Measurements from ENCODE around the gene CRYBG1. TPM values are rescaled to one million over a fixed set of nuclear protein-coding genes. Genes with fewer than 3 reads are reported as not detected.

The CRYBG1 gene
- total RNA-seq, 2 donors from 2014 or later: 10.1 to 11.5 TPM

- Histone ChIP-seq H3K36me3 (replicated peaks in 1 of 2; ENCODE audit: insufficient read depth in 1 of 2, low read depth in 2 of 2) (no peaks in the 10 kb centered on the region), H3K27me3 (no peaks in the 10 kb centered on the region), H3K4me3 (no peak overlapping the region), H3K9me3 (no peaks in the 10 kb centered on the region), H3K27ac (no peak overlapping the region), H3K4me1 (peaks cover 13% of the 10 kb centered on the region)
- no peak for DNase-seq
- TF ChIP-seq POLR2A (IDR thresholded peaks at IDR 0.05): no peak
- TF ChIP-seq, protein P1, sequence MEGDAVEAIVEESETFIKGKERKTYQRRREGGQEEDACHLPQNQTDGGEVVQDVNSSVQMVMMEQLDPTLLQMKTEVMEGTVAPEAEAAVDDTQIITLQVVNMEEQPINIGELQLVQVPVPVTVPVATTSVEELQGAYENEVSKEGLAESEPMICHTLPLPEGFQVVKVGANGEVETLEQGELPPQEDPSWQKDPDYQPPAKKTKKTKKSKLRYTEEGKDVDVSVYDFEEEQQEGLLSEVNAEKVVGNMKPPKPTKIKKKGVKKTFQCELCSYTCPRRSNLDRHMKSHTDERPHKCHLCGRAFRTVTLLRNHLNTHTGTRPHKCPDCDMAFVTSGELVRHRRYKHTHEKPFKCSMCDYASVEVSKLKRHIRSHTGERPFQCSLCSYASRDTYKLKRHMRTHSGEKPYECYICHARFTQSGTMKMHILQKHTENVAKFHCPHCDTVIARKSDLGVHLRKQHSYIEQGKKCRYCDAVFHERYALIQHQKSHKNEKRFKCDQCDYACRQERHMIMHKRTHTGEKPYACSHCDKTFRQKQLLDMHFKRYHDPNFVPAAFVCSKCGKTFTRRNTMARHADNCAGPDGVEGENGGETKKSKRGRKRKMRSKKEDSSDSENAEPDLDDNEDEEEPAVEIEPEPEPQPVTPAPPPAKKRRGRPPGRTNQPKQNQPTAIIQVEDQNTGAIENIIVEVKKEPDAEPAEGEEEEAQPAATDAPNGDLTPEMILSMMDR (IDR thresholded peaks at IDR 0.05): no peak
- intact Hi-C loops (cut with DNase I): no loop called here
- WGBS, 2 donors: 81 to 83% methylated on average over 1 of the region's 1 CpG
- ATAC-seq: no peak
Observed at GRCh38 chr6:106490436-106490835, 129.9 kb downstream of the CRYBG1 start.

- Histone ChIP-seq H3K27ac (no peak overlapping the region), H3K9me3 (no peaks in the 10 kb centered on the region), H3K36me3 (replicated peaks in 1 of 2; ENCODE audit: insufficient read depth in 1 of 2, low read depth in 2 of 2) (no peaks in the 10 kb centered on the region), H3K4me1 (peaks cover 13% of the 10 kb centered on the region), H3K4me3 (no peak overlapping the region), H3K27me3 (no peaks in the 10 kb centered on the region)
- ATAC-seq: no peak
- no peak for DNase-seq
- intact Hi-C loops (cut with DNase I): no loop called here
- TF ChIP-seq, protein P1 (IDR thresholded peaks at IDR 0.05): no peak
- TF ChIP-seq POLR2A (IDR thresholded peaks at IDR 0.05): no peak
- WGBS, 2 donors: 67 to 73% methylated on average over 3 of the region's 3 CpGs
Observed at GRCh38 chr6:106490974-106491373, 130.5 kb downstream of the CRYBG1 start.

DNA sequence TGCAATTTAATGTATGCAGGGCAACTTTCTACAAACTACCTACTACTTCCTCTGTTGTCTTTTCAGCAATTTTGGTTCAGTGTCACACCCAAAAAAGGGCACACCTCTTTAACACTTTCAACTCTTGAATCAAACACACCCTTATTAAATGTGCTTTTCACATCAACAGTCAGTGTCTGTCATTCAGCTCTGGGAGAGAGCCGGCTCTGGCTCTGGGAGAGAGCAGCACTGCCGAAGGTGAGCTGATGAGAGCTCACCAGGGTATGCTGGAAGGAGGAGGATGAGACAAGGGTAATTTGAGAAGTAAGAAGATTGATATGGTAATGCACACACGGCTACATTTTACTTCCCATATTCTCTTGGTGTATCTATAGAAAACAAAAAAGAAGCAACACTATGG is 134.5 kb downstream of the CRYBG1 start:
- no peak for ATAC-seq

DNA sequence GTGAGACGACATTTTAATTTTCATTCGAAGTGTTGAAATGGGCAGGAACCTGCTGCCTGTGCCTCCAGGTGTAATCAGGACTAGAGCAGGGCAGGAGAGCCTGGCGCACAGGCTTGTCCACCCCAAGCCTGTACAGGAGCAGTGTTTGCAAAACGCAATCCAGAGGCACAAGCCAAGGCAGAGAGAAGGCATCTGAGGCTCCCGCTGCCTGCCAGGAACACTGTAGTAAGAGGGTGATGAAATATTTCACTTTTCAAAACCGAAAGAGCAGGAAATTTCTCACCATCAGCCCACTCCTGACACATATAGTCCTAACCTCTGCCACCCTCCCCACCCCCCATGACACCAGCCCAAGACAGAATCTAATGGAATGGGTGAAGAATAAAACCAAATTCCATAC is 136.3 kb downstream of the CRYBG1 start:
- no peak for ATAC-seq
- Histone ChIP-seq H3K4me3 (no peak overlapping the region), H3K36me3 (replicated peaks in 1 of 2; ENCODE audit: insufficient read depth in 1 of 2, low read depth in 2 of 2) (no peaks in the 10 kb centered on the region), H3K27ac (no peak overlapping the region), H3K27me3 (no peaks in the 10 kb centered on the region), H3K9me3 (no peaks in the 10 kb centered on the region), H3K4me1 (no peaks in the 10 kb centered on the region)
- WGBS, 2 donors: 80 to 86% methylated on average over 6 of the region's 6 CpGs
- TF ChIP-seq POLR2A (IDR thresholded peaks at IDR 0.05): no peak
- TF ChIP-seq, protein P1 (IDR thresholded peaks at IDR 0.05): no peak
- DNase-seq: no peak
- intact Hi-C loops (cut with DNase I): no loop called here

More for the DNA sequence above, 134.5 kb downstream of the CRYBG1 start:
- DNase-seq: no peak
- TF ChIP-seq POLR2A (IDR thresholded peaks at IDR 0.05): no peak
- TF ChIP-seq, protein P1 (IDR thresholded peaks at IDR 0.05): no peak
- no peak overlapping the region for H3K4me3 ChIP-seq
- H3K27ac ChIP-seq: no peak overlapping the region
- H3K27me3 ChIP-seq: no peaks in the 10 kb centered on the region
- H3K9me3 ChIP-seq: no peaks in the 10 kb centered on the region
- H3K36me3 ChIP-seq (replicated peaks in 1 of 2; ENCODE audit: insufficient read depth in 1 of 2, low read depth in 2 of 2): no peaks in the 10 kb centered on the region
- WGBS, 2 donors: 68 to 71% methylated on average over 3 of the region's 3 CpGs
- intact Hi-C loops (cut with DNase I): no loop called here
- H3K4me1 ChIP-seq: no peaks in the 10 kb centered on the region

GRCh38 chr6:106501960-106502371 is 141.4 kb downstream of the CRYBG1 start:
- WGBS, 2 donors: 73 to 78% methylated on average over 3 of the region's 3 CpGs
- Histone ChIP-seq H3K4me3 (no peak overlapping the region), H3K27ac (peak overlapping the region in 1 of 4 donors; percentile 22), H3K36me3 (replicated peaks in 1 of 2; ENCODE audit: insufficient read depth in 1 of 2, low read depth in 2 of 2) (no peaks in the 10 kb centered on the region), H3K27me3 (no peaks in the 10 kb centered on the region), H3K4me1 (no peaks in the 10 kb centered on the region), H3K9me3 (no peaks in the 10 kb centered on the region)
- DNase-seq: peak in 1 of 4 donors; percentile 30
- intact Hi-C loops (cut with DNase I): no loop called here
- TF ChIP-seq POLR2A (IDR thresholded peaks at IDR 0.05): no peak
- TF ChIP-seq, protein P1 (IDR thresholded peaks at IDR 0.05): no peak
- no peak for ATAC-seq

Measured in body of pancreas (tissue), 4 donors.